HG03025 (cell line): ENCODE data around the gene ZBTB18.

Source experiments
- ATAC-seq: cut with Tn5 transposase; IDR thresholded peaks from one replicate; pipeline ENCODE4 v1.9.1; 2021; ENCODE audit warnings: mild to moderate bottlenecking, moderate library complexity; ENCODE audit not compliant: unreplicated experiment, low FRiP score

Gene ZBTB18

GRCh38 chr1:244087021-244087560 lies 36.0 kb downstream of the ZBTB18 start:
- ATAC-seq, result no peak

GRCh38 chr1:244087611-244088010 lies 36.5 kb downstream of the ZBTB18 start:
- ATAC-seq, result no peak

DNA sequence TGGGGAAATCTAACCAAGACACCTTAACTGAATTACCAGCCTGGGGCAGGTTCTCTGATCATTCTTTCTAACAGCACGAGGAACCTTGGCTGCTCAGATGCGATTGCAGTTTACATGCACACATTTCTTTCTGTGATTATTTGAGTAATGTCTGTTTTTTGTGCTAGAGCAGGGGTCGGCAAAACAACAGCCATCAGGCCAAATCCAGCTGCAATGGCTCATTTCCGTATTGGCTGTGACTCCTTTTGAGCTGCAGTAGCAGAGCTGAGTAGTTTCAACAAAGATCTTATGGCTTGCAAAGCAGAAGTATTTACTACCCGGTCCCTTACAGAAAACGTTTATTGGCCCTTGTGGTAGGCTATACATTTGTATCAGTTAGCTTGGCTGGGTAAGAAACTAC lies 37.1 kb downstream of the ZBTB18 start:
- ATAC-seq, result no peak

DNA sequence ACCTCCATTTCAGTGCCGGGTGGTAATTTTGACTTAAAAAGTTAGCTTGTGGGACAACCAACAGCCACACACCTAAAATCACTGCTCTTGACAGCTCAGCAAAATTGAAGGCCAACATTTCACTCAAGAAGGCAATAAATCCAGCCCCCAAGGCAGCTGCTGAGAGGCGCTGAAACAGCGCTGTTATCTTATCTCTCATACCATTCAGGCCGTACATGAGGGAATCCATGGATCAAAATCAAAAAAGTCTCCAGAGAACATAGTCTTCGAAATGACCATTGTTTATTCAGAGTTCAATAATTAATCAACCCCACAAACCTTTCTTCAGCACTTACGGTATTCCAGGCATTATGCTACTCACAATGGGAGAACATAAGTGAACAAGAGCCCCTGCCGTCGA lies 38.5 kb downstream of the ZBTB18 start:
- ATAC-seq, result no peak

- ATAC-seq, result no peak
Observed at GRCh38 chr1:244090645-244091044, 39.6 kb downstream of the ZBTB18 start.

DNA sequence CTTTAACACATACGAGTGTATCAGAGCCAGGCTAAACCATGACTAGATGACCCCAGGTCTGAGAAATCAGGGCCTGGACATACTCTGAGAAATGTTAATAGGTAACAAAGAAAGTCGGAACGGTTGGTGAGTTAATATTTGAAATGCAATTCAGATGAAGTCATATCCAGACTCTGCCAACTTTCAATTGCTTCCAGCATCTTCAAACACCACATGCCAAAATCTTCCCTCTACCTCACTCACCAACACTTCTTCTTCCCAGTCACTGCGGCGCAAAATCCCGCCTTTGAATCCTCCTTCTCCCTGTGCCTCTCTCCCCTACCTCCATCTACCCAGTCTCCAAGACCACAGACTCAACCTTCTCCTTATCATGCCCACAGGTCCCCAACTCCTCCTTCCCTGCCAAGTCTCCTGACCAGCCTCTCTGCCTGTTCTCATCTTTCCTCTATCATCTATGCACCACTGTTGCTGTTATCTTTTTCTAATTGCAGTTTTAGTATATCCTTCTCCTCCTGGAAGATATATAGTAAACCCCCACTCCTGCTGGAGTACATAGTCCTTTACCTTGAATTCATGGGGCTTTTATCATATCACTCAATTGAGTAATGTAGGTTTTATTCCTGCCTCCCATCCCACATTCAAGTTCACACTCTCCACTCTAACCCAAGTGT lies 41.3 kb downstream of the ZBTB18 start:
- ATAC-seq, result no peak

DNA sequence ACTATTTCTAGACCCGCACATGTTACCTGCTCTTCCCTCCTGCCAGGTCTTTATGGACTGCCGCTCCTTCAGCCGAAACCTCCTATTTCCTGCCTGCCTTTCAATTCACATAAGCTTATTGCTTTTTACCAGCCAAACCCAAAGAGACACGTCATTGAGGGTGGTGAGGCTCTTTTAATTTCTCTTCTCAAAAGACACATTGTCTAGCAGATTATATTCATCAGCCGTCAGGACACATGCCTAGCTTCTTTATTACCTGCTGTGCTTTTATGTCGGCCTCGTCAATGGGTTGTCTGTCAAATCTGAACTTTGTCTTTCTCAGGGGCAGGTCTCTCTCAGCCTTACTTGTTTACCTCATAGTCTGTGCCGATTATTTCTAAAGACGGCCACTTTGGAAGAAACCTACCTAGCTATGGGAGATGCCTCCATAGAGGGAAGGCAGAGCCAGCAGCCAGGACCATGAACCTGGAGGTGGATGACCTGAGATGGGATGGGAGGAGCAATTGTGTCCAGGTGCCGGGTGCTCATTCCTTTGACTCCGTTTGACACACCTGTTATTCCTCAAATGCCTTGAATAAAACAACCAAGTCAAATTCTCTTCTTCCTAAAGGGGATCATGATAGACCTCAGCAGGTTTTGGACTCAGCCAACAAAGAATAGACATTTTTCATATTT lies 42.0 kb downstream of the ZBTB18 start:
- no peak for ATAC-seq

GRCh38 chr1:244094880-244095528 lies 43.9 kb downstream of the ZBTB18 start:
- ATAC-seq, result no peak

- no peak for ATAC-seq
Observed at GRCh38 chr1:244095529-244095911, 44.4 kb downstream of the ZBTB18 start.

GRCh38 chr1:244096066-244096610 lies 45.1 kb downstream of the ZBTB18 start:
- no peak for ATAC-seq

DNA sequence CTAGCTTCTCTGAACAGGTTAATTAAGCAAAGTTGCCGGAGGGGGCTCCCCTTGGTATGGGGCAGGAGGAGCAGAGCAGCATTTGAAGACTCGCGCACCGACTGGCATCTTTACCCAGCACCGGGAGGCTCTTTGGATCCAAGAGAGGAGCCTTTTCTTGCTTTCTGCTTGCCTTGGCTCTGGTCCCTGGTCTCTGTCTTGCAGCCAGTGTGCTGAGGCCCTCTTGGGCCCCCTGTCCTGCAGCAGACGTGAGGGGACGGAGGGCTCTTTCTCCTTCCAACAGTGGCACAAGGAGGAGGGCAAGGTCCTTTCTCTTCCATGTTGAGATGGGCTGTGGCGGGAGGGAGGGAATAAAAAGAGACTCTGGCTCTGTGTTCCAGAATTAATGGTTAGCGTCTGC lies 45.6 kb downstream of the ZBTB18 start:
- ATAC-seq, result no peak

- ATAC-seq, result no peak
Observed at GRCh38 chr1:244097523-244098405, 46.7 kb downstream of the ZBTB18 start.

DNA sequence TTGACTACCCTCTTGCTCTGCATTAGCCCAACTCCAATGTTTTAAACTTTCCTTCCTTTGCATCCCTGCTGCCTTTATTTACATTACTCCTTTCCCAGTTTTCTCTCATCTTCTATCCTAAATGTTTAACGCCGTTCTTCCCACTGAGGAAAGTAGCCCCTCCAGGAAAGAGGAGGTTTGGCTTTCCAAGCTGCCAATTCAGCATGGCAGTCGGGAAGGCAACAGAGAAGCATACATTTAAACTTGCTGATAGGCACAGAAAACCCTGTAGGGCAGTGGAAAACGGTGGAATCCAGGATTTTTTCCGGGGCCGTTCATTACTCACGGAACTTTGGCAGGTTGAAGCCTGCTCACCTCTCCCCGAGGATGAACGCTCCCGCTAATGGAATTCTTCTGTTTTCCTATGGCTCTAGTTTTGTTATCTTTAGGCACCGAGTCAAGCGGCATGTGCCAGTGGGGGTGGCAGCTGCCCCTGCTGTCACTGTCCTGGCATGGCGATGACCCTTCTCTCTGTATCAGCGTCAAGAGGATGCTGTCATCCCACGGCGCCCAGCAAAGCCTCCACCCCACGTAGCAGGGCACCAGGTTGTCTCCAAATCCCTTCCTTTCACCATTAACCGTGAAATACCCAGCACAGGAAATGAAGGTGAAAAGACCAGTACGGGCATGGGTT lies 48.3 kb downstream of the ZBTB18 start:
- ATAC-seq, result no peak

DNA sequence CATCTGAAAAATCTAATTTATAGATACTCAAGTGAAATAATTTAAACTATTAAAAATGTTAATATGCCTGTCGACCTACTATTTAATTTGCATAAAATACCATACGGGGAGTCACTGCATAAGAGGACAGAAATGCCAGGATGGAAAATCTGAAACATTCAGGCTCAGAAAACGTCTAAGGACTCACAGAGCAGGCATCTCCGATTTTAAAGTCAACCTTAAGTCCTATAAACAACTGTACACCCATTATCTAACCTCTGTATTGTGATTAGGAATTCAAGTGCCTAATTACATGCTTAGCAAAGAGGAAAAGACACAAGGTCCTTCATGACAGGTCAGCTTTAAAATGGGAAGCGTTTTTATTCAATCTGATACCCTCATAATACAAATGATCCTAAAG lies 49.2 kb downstream of the ZBTB18 start:
- no peak for ATAC-seq

DNA sequence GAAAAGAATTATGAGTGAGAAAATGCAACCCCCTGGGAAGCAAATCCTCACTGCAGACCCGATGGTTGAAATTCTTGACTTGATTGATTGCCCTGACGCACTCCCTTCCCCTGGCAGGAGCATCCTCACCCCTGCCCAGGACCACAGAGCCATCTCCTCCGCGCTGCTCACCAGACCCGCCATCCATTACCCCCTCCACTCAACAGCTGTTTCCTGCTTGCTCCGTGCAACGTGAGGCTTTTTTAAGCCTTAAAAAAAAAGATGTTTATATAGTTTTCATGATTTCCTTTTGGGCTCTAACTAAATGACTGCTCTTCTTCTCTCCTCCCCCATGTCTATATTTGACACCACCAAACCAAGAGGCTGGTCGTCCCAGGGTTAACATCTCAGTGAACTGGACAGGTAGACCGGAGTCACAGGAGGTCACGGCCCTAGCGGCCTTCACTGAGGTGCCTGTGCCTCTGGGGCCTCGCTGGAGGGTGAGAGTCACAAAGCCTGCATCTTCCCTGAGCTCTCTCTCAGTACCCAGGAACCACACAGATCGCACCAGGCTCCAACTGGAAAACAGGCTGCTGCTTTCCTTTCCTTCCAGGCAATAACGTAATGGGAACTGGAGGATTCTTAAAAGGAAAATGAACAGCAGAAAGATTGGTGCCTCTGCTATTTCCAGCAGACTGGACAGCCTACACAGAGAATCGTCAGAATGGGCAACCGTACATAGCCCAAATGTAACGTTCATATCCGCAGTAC lies 49.8 kb downstream of the ZBTB18 start:
- ATAC-seq, result no peak

DNA sequence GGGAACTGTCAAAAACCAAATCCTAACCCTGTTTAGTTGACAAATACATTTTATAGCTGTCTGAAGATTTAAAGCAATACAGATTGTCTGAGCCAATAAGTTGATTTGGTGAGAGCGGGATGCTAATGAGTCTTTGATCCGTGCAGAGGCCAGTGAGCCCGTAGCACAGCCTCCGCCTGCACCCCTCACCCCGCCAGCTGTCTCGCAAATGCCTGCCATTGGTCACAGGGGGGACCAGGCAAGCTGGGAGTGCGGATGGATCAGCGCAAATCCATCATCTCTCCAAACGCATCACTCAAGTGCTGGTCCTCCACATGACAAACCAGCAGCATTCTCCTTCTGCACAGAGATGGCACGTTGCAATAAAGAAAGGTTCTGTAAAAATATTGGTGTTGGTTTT lies 51.0 kb downstream of the ZBTB18 start:
- no peak for ATAC-seq

GRCh38 chr1:244102468-244102867 lies 51.4 kb downstream of the ZBTB18 start:
- ATAC-seq, result no peak

GRCh38 chr1:244104309-244105060 lies 53.4 kb downstream of the ZBTB18 start:
- no peak for ATAC-seq
